DOHH2 (cell line): ENCODE data around the gene GLCCI1.
A peak's percentile ranks its signal among the peaks of the same experiment; 100 is the strongest.

Experiments used
- EZH2phosphoT487 ChIP-seq: fragments of 200-600 bp; sonication (generic); IDR thresholded peaks from 2 replicates; pipeline ENCODE4 v1.6.1; 2017; ENCODE audit warnings: borderline replicate concordance, mild to moderate bottlenecking, antibody characterized with exemption, low read length, moderate library complexity, mixed read lengths
- TF ChIP-seq, protein P1 (sequence below): fragments of 200-600 bp; sonication (generic); IDR thresholded peaks from one replicate; pipeline ENCODE4 v1.5.1; 2014; ENCODE audit warnings: antibody characterized with exemption, mild to moderate bottlenecking, low read depth, low read length; ENCODE audit not compliant: poor library complexity, severe bottlenecking

DNA sequence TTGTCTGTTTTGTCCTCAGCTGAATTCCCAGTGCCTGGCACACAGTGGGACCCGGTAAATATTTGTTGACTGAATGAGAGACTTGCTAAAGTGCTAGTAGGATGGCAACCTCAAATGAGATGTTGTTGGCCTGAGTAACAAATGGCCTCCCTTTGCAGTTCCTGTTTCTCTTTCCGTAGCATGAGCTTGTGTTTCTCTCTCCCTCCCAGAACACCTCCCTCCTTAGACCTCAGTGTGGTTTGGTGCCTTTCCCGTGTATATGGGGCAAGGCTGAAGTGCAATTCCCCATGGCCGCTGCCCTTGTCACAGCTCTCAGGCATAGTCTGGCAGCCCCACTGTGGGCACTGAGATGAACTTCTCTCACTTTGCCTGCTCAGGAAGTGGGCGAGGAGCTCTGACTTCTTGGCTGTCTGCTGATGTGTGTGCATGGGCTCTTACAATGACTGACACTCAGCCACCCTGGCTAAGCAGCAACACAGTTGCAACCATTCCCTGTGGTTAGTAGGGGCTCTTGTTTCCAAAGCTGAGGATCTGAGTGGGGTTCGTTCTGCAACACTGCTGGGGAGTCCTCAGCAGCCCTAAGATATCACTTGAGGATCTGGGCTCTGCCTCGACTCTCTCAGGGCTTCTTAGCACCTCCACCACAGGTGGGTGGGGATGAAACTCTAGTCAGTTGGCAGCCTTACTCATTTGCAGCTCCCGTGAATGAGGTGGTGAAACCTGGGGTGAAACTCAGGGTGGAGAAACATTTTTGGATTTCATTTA is 157.3 kb downstream of the GLCCI1 start:
- TF ChIP-seq, protein P1, sequence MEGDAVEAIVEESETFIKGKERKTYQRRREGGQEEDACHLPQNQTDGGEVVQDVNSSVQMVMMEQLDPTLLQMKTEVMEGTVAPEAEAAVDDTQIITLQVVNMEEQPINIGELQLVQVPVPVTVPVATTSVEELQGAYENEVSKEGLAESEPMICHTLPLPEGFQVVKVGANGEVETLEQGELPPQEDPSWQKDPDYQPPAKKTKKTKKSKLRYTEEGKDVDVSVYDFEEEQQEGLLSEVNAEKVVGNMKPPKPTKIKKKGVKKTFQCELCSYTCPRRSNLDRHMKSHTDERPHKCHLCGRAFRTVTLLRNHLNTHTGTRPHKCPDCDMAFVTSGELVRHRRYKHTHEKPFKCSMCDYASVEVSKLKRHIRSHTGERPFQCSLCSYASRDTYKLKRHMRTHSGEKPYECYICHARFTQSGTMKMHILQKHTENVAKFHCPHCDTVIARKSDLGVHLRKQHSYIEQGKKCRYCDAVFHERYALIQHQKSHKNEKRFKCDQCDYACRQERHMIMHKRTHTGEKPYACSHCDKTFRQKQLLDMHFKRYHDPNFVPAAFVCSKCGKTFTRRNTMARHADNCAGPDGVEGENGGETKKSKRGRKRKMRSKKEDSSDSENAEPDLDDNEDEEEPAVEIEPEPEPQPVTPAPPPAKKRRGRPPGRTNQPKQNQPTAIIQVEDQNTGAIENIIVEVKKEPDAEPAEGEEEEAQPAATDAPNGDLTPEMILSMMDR, result peak; percentile 9
- TF ChIP-seq EZH2phosphoT487, result no peak
